IPS DF 6.9 (cell line): Measurements from ENCODE around the gene CACNA1H.

ENCODE experiments used
- DNase-seq: peaks from one replicate; pipeline ENCODE4 v3.0.0-alpha.2; 2013; ENCODE audit warnings: low read depth, low spot score
- H3K27ac ChIP-seq: one replicate; pipeline ENCODE4 v1.5.1; 2013; ENCODE audit warnings: low read length, control low read depth
- H3K27me3 ChIP-seq: 2 replicates; pipeline ENCODE4 v1.6.1; 2013; ENCODE audit warnings: mild to moderate bottlenecking, low read length; ENCODE audit not compliant: control insufficient read depth, insufficient read depth
- H3K36me3 ChIP-seq: 2 replicates; pipeline ENCODE4 v1.6.1; 2013; ENCODE audit warnings: low read length; ENCODE audit not compliant: control insufficient read depth, insufficient read depth
- H3K4me1 ChIP-seq: 2 replicates; pipeline ENCODE4 v1.6.1; 2013; ENCODE audit warnings: low read length; ENCODE audit not compliant: control insufficient read depth, insufficient read depth
- H3K4me3 ChIP-seq: 2 replicates; pipeline ENCODE4 v1.5.1; 2013; ENCODE audit warnings: mild to moderate bottlenecking, low read length
- H3K9me3 ChIP-seq: 2 replicates; pipeline ENCODE4 v1.6.1; 2013; ENCODE audit warnings: low read length, inconsistent platforms; ENCODE audit not compliant: control insufficient read depth, insufficient read depth
- WGBS: extraction: QIAGEN DNeasy Blood & Tissue Kit; methylation state at CpG from one replicate; pipeline ENCODE4 v1.1.7; 2013; ENCODE audit warnings: mixed read lengths, missing lambda C conversion rate; ENCODE audit not compliant: insufficient read length, insufficient coverage; 5-methylcytosine and 5-hydroxymethylcytosine counted together

CACNA1H gene

GRCh38 chr16:1152123-1152638 lies 725 bp upstream of the CACNA1H start:
- no peaks in the 10 kb centered on the region for H3K9me3 ChIP-seq
- WGBS = no CpG with 5 or more reads among the region's 40 CpGs
- DNase-seq = no peak
- H3K36me3 ChIP-seq = no peaks in the 10 kb centered on the region
- peaks cover 3% of the 10 kb centered on the region for H3K4me1 ChIP-seq
- no peaks in the 10 kb centered on the region for H3K27me3 ChIP-seq
- H3K27ac ChIP-seq = no peak overlapping the region
- peak overlapping the region; percentile 81; the same call in 1 of the 2 replicates for H3K4me3 ChIP-seq

DNA sequence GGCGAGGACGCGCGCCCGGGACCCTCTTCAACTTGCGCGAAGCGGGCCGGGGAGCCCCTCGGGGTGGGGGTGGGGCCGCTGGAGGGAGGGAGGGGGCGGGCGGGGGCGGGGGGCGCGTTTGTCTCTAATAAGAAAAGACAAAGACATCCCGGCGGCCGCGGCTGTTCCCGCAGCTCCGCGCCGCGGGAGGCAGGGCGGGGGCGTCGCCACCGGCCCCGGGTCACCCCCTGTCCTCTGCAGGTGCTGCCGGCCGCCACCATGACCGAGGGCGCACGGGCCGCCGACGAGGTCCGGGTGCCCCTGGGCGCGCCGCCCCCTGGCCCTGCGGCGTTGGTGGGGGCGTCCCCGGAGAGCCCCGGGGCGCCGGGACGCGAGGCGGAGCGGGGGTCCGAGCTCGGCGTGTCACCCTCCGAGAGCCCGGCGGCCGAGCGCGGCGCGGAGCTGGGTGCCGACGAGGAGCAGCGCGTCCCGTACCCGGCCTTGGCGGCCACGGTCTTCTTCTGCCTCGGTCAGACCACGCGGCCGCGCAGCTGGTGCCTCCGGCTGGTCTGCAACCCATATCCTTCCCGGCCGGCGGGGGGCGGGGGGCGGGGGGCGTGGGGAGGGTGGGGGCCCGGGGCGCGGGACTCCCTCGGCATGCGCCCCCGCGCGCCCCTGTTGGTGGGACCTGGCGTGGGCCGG lies 714 bp downstream of the CACNA1H start:
- no CpG with 5 or more reads among the region's 94 CpGs for WGBS
- Histone ChIP-seq H3K27ac (no peak overlapping the region), H3K4me1 (peaks cover 4% of the 10 kb centered on the region), H3K27me3 (no peaks in the 10 kb centered on the region), H3K36me3 (no peaks in the 10 kb centered on the region; the same call in 1 of the 2 replicates), H3K4me3 (peak overlapping the region; percentile 59), H3K9me3 (no peaks in the 10 kb centered on the region)
- DNase-seq = no peak

GRCh38 chr16:1154291-1154886 lies 1.5 kb downstream of the CACNA1H start:
- no peaks in the 10 kb centered on the region; the same call in 1 of the 2 replicates for H3K36me3 ChIP-seq
- H3K4me1 ChIP-seq = peaks cover 9% of the 10 kb centered on the region
- DNase-seq = no peak
- no peak overlapping the region; the same call in 1 of the 2 replicates for H3K4me3 ChIP-seq
- H3K9me3 ChIP-seq = no peaks in the 10 kb centered on the region
- WGBS = no CpG with 5 or more reads among the region's 31 CpGs
- H3K27ac ChIP-seq = no peak overlapping the region
- H3K27me3 ChIP-seq = no peaks in the 10 kb centered on the region

DNA sequence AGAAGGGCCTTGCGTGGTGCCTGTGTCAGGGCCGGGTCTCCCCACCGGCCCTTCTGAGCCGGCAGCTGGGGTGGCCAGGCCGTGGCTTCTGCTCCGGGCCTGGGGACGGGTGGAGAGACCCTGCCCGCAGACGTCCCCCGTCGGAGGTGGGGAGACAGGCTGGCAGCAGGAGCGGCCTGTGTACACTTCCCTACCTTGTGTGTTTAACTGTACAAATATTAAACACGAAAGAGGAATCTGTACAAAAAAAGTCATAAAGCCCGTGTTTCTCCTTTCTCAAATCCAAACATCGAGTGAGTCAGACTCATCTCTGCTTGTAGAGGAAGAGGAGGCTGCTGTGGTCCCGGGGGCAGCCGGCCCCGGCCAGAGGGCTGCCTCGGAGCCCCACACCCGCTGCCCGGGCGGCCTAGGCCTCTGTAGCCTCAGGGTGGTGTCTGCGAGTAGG lies 2.0 kb downstream of the CACNA1H start:
- no CpG with 5 or more reads among the region's 23 CpGs for WGBS
- Histone ChIP-seq H3K27ac (no peak overlapping the region), H3K9me3 (no peaks in the 10 kb centered on the region), H3K36me3 (no peaks in the 10 kb centered on the region; the same call in 1 of the 2 replicates), H3K4me1 (peaks cover 9% of the 10 kb centered on the region), H3K27me3 (no peaks in the 10 kb centered on the region), H3K4me3 (no peak overlapping the region)
- no peak for DNase-seq

DNA sequence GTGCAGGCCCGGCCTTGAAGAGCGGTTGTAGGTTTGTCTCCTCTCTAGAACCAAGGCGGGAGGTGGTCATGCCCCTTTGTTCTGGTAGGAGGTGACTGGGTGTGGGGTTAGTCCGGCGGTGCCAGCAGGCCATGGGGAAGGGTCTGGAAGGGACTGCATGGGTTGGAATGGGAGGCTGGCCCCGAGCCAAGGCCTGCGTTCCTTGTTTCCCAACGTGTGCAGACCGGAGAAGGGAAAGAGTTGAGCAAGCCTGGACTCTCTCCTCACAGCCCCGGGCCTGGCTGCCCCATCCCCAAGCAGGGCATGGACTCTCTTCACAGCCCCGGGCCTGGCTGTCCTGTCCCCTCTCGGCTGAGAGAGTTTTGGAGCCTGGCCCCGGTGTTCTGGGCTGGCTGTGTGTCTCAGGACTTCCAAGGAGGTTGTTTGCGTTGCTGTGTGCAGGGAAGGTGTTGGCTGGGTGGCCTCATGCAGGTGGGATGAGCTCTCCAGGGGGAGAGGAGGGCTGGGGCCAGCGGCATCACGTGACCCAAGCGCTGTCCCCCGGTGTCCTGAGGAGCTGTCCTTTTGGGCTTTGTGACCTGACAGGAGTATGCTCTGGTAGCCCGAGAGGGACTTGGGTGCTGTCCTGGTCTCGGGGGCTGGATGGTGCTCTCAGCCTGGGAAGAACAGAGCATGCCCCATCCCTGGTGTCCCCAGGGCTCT lies 2.6 kb downstream of the CACNA1H start:
- no CpG with 5 or more reads among the region's 20 CpGs for WGBS
- Histone ChIP-seq H3K36me3 (no peaks in the 10 kb centered on the region; the same call in 1 of the 2 replicates), H3K27ac (no peak overlapping the region), H3K27me3 (no peaks in the 10 kb centered on the region), H3K4me1 (peaks cover 9% of the 10 kb centered on the region), H3K9me3 (no peaks in the 10 kb centered on the region), H3K4me3 (no peak overlapping the region)
- DNase-seq = no peak

- Histone ChIP-seq H3K4me3 (no peak overlapping the region), H3K9me3 (no peaks in the 10 kb centered on the region), H3K27me3 (no peaks in the 10 kb centered on the region), H3K27ac (no peak overlapping the region), H3K4me1 (peaks cover 9% of the 10 kb centered on the region), H3K36me3 (no peaks in the 10 kb centered on the region; the same call in 1 of the 2 replicates)
- no peak for DNase-seq
- no CpG with 5 or more reads among the region's 35 CpGs for WGBS
These were observed 3.4 kb downstream of the CACNA1H start for GRCh38 chr16:1156055-1156982.

DNA sequence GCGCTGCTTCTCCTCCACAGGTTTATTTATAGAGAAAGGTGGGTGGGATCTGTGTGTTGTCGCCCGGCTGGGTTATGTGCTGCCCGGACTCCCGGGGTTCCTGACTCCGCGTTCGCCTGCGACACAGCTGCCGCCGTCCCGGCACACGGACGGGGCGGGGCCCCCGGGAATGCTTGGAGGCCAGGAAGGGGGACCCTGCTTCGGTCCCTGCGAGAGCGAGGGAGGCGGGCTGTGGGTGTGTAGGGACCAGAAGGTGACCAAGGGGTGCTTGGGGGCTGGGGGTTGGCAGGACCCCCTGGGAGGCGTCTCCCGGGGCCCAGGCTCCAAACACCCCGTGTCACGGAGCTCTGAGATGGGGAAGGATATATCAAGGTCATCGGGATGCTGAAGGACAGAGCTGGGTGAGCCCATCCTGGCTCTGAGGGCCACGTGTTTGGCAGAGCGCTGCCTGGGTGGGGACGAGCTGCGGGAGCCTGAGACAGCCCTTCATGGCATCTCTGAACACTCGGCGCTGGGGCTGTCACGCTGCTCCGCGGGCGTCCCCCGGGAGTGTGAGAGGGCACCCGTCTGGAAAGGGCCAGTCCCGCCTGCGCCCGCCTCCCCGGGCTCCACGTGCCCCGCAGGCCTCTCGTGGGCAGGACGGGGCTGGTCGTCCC lies 4.2 kb downstream of the CACNA1H start:
- H3K4me3 ChIP-seq = no peak overlapping the region
- DNase-seq = no peak
- H3K27me3 ChIP-seq = no peaks in the 10 kb centered on the region
- whole genome bisulfite sequencing = no CpG with 5 or more reads among the region's 46 CpGs
- H3K9me3 ChIP-seq = no peaks in the 10 kb centered on the region
- H3K4me1 ChIP-seq = peaks cover 9% of the 10 kb centered on the region
- no peak overlapping the region for H3K27ac ChIP-seq
- no peaks in the 10 kb centered on the region; the same call in 1 of the 2 replicates for H3K36me3 ChIP-seq

GRCh38 chr16:1157639-1158455 lies 4.9 kb downstream of the CACNA1H start:
- WGBS = no CpG with 5 or more reads among the region's 40 CpGs
- Histone ChIP-seq H3K27ac (no peak overlapping the region), H3K27me3 (no peaks in the 10 kb centered on the region), H3K36me3 (no peaks in the 10 kb centered on the region; the same call in 1 of the 2 replicates), H3K4me3 (no peak overlapping the region; the same call in 1 of the 2 replicates), H3K4me1 (peaks cover 9% of the 10 kb centered on the region), H3K9me3 (no peaks in the 10 kb centered on the region)
- no peak for DNase-seq
